ENCODE data around the gene TM9SF3.

TM9SF3 gene

DNA sequence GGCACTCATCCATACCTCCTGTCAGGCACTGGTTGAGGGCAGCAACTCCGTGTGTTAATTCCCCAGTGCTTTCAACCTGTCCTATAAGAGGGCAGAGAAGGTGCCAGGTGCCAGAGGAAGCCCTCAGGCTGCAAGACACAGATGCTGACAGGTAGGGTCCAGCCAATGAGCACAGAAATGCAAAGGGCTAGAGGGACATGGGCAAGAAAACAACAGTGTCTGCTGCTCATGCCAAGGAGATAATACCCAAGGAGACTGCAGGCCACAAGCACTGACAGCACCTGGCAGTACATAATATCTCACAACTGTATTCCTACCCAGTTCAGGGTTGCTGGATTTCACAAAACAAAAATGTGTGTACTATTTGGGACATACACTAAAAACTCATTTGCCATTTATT is 38.4 kb upstream of the TM9SF3 start:
- H3K36me3 ChIP-seq (replicated peaks): no peaks in the 10 kb centered on the region
- TF ChIP-seq, protein P1, sequence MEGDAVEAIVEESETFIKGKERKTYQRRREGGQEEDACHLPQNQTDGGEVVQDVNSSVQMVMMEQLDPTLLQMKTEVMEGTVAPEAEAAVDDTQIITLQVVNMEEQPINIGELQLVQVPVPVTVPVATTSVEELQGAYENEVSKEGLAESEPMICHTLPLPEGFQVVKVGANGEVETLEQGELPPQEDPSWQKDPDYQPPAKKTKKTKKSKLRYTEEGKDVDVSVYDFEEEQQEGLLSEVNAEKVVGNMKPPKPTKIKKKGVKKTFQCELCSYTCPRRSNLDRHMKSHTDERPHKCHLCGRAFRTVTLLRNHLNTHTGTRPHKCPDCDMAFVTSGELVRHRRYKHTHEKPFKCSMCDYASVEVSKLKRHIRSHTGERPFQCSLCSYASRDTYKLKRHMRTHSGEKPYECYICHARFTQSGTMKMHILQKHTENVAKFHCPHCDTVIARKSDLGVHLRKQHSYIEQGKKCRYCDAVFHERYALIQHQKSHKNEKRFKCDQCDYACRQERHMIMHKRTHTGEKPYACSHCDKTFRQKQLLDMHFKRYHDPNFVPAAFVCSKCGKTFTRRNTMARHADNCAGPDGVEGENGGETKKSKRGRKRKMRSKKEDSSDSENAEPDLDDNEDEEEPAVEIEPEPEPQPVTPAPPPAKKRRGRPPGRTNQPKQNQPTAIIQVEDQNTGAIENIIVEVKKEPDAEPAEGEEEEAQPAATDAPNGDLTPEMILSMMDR (IDR thresholded peaks at IDR 0.05; ENCODE audit: low read depth, low read length, missing control alignments): no peak

DNA sequence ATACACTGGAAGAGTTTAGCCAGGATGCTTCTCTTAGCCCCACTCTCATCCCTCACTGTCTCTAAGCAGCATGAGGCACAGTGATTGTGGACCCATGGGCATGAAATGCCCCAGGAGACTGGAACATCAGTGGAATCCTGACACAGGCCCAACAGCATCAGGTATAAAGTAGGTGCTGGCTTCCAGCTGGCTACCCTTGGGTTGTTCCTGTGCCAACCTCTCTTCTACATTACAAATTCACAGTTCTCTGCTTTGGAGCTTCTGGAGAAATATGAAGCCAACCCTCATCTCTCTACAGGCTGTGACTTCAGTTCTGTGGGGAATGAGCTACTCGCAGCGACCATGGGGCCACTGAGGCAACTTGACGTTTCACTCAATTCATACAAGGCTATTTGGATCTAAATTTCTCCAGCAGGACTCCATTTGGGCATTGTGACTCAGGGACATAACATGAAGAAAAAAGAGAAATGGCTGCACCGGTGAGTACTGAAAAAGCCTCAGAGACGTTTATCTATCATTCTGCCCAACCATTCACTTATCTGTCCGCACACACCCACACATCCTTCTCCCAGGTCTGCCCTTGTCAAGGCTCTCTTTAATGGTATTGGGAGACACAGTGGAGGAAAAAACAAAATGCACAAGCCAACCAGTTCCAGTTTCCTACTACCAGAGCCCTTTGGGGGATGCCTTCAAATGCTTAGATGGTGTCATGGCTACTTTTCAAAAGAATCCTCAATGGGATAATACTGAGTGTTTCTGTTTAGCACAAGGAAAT is 35.4 kb upstream of the TM9SF3 start:
- DNase-seq: no peak
- TF ChIP-seq, protein P1 (IDR thresholded peaks at IDR 0.05; ENCODE audit: low read depth, low read length, missing control alignments): no peak
- Histone ChIP-seq H3K4me3 (ENCODE audit: low read depth, low read length) (no peak overlapping the region), H3K36me3 (replicated peaks) (no peaks in the 10 kb centered on the region), H3K27ac (no peak overlapping the region), H3K27me3 (replicated peaks) (no peaks in the 10 kb centered on the region)
- in situ Hi-C loops (cut with HindIII; ENCODE audit: low pct_ligation_motif_present, low sequenced_read_pairs): no loop called here

More for the DNA sequence above, 38.4 kb upstream of the TM9SF3 start:
- H3K27me3 ChIP-seq (replicated peaks): no peaks in the 10 kb centered on the region
- DNase-seq: no peak
- in situ Hi-C loops (cut with HindIII; ENCODE audit: low pct_ligation_motif_present, low sequenced_read_pairs): no loop called here
- no peak overlapping the region for H3K4me3 ChIP-seq (ENCODE audit: low read depth, low read length)
- no peak overlapping the region for H3K27ac ChIP-seq

- no peak overlapping the region for H3K4me3 ChIP-seq (ENCODE audit: low read depth, low read length)
- in situ Hi-C loops (cut with HindIII; ENCODE audit: low pct_ligation_motif_present, low sequenced_read_pairs): no loop called here
- no peaks in the 10 kb centered on the region for H3K27me3 ChIP-seq (replicated peaks)
- H3K27ac ChIP-seq: no peak overlapping the region
- no peaks in the 10 kb centered on the region for H3K36me3 ChIP-seq (replicated peaks)
- TF ChIP-seq, protein P1 (IDR thresholded peaks at IDR 0.05; ENCODE audit: low read depth, low read length, missing control alignments): no peak
- DNase-seq: no peak
Measured at GRCh38 chr10:96619796-96620773, 33.3 kb upstream of the TM9SF3 start.

DNA sequence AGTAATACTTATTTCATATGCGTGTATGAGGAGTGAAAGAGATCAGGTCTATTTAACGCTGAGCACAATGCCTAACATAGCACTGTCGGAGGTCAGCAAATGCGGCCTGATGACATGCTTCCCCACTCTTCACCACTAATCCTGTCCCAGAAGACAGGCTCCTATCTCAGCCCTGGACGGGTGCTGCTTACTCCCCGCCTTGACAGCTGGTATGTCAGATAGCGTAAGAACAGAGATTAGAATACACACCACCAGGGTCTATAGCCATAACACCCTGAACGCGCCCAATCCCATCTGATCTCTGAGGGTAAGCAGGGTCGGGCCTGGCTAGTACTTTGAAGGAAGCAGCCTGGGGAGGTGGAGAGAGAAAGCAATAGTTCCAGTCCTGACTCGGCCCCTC is 32.3 kb upstream of the TM9SF3 start:
- in situ Hi-C loops (cut with HindIII; ENCODE audit: low pct_ligation_motif_present, low sequenced_read_pairs): no loop called here
- DNase-seq: no peak
- no peak overlapping the region for H3K4me3 ChIP-seq (ENCODE audit: low read depth, low read length)
- H3K27me3 ChIP-seq (replicated peaks): no peaks in the 10 kb centered on the region
- H3K36me3 ChIP-seq (replicated peaks): no peaks in the 10 kb centered on the region
- no peak overlapping the region for H3K27ac ChIP-seq
- TF ChIP-seq, protein P1 (IDR thresholded peaks at IDR 0.05; ENCODE audit: low read depth, low read length, missing control alignments): no peak

DNA sequence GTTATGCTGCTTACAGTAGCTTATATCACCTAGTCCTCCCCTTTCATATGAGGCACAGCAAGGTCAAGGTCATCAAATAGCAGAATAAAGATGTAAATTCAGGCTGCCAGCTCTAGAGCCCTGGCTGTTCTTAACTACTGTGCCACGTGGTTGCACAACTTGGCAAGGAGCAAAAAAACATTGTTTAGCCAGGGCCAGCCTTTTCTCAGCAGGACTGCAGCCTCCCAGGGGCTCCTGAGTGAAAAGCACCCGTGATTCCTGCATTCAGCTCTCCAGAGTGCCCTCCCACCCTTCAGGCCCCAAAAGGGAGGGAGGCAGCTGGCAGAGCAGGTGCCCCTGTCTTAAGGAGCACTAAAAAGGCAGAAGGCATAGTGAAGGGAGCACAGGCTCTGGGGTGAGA is 31.8 kb upstream of the TM9SF3 start:
- in situ Hi-C loops (cut with HindIII; ENCODE audit: low pct_ligation_motif_present, low sequenced_read_pairs): no loop called here
- no peaks in the 10 kb centered on the region for H3K27me3 ChIP-seq (replicated peaks)
- TF ChIP-seq, protein P1 (IDR thresholded peaks at IDR 0.05; ENCODE audit: low read depth, low read length, missing control alignments): no peak

More for the DNA sequence above, 31.8 kb upstream of the TM9SF3 start:
- Histone ChIP-seq H3K36me3 (replicated peaks) (no peaks in the 10 kb centered on the region), H3K27ac (no peak overlapping the region), H3K4me3 (ENCODE audit: low read depth, low read length) (no peak overlapping the region)
- no peak for DNase-seq
